GM21423 (cell line): Measurements from ENCODE around the gene SNRNP27.
"Not testable (repeated sequence)": the region's sequence is repeated elsewhere in the genome, so short reads cannot be mapped to it uniquely, and the experiment has no call there.

Source experiments
- ATAC-seq: cut with Tn5 transposase; IDR thresholded peaks from one replicate; pipeline ENCODE4 v1.9.1; 2021; ENCODE audit warnings: mild to moderate bottlenecking, moderate library complexity; ENCODE audit not compliant: unreplicated experiment

SNRNP27 gene, protein sequence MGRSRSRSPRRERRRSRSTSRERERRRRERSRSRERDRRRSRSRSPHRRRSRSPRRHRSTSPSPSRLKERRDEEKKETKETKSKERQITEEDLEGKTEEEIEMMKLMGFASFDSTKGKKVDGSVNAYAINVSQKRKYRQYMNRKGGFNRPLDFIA

DNA sequence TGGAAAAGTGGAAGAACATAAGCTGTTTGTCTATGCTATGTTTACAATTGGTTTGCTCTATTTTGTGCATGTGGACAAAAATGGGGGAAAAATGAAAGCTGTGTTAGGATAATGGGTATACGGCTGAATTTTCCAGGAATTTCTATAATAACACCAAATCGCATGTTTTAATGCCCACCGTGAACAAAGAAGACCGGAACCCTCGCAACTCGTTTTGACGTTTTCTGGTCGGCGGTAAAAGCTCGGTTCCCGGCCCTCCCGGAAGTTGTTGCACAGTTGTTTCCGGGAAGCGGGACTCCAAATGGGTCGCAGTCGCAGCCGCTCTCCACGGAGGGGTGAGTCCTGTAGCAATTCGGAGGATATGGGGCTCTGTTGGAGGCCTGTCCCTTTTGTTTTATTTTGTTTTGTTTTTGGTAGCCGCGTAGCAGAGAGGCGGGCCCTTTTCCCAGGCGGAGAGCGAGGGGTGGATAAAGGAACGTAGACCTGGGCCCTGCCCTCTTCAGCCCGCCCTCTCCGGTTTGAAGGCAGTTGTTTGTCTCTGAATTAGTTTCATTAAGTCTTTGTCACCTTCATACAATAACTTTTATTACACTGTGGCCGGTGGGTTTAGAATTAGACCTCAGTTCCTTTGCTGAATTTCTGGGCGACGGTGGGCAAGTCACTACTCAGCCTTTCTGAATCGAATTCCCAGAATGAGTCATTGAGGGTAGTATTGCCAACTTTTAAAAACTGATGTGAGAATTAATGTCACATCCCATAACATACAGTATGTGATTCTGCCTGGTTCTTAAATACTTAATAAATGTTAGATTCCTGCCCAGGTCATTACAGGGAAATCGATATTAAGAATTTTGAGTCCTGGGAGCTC lies at the start of gene SNRNP27:
Gene SNRNP27, plus strand, starts transcription at position 273 of the 868 bp plus-strand sequence. Its CDS starts 29 bp downstream, at position 302.
- peak; percentile 82 for ATAC-seq

DNA sequence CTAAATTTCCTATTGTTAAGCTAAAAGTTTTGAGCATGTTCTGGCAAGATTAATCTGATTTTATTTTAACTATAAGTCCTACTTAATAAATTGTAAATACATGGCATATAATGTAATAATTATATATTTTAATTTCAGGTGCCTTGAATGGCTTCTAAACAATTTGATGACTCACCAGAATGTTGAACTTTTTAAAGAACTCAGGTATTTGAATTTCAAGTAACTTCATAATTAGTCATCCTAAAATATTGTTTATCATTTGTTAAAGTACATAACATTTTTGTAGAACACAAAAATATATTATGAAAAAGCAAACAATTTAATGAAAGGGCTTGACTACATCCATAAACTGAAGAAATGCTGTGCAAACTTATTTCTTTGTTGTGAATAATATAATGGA lies 49.8 kb upstream of the SNRNP27 start:
- no peak for ATAC-seq

DNA sequence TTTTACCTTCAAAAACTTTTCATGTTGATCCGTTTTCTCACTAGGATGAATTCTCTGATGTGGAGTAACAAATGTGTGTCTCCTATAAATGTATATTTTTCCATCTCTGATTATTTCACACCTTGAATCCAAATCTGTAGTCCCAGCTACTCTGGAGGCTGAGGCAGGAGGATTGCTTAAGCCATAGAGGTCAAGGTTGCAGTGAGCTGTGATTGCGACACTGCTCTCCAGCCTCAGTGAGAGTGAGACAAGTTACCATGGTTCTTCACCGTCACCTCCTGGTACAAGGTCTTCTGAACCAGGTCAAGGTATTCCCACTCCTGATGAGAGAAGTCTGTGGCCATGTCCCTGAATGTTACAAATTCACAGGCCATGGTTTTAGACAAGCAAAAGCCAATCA lies 49.2 kb upstream of the SNRNP27 start:
- ATAC-seq = no peak

DNA sequence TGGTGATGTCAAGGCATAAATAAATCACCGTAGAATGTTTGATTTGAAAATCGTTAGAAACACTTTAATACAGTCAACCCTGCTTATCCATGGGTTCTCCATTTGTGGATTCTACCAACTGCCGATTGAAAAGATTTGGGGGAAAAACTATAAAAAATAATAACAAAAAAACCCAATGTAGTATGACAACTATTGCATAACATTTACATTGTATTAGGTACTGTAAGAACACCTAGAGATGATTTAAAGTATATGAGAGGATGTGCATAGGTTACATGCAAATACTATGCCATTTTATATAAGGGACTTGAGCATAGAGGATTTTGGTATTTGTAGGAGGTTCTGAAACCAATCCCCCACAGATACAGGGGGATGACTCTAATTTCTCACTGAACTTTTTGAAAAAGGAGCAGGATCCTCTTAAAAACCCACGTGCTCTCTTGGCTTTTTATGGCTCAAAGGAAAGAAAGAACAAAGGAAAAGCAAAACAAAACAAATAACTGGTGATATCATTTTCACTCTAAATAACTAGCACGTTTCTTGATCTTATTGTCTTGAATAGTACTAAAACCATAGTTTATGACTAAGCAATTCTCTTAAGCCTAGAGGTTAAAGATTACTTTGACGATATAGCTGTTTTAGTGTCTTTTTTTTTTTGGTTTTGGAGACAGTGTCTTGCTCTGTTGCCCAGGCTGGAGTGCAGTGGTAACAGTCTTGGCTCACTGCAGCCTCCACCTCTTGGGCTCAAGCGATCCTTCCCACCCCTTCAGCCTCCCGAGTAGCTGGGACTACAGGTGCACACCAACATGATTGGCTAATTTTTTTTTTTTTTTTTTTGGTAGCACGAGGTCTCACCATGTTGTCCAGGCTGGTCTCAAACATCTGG lies 47.3 kb upstream of the SNRNP27 start:
- no peak for ATAC-seq

DNA sequence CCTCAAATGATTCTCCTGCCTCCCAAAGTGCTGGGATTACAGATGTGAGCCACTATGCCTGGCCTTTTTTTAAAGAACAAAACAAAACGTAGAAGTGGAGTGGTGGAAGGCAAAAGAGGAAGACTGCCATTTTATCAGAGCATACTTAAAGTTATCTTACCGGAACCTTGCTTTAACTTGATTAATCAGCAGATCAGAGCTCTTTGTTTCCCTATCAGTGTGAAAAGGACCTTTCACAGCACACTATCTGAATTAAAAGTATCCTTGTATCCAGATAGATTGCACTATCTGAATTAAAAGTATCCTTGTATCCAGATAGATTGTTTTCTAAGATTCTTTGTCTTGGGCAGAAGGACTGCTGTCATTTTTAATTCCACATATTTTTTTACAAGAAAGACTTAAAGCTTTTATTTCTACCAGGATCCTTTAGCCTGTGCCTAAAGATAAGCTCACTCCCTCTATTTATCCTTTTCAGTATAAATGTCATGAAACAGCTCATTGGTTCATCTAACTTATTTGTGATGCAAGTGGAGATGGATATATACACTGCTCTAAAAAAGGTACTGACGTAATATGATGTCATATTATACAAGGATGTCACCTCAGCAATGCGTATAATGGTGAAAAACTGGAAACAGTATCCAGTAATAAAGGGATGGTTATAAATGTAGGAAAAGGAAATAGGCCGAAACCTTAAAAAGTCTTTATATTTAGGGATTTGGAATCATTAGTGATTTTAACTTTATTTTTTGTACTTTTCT lies 46.5 kb upstream of the SNRNP27 start:
- no peak for ATAC-seq

DNA sequence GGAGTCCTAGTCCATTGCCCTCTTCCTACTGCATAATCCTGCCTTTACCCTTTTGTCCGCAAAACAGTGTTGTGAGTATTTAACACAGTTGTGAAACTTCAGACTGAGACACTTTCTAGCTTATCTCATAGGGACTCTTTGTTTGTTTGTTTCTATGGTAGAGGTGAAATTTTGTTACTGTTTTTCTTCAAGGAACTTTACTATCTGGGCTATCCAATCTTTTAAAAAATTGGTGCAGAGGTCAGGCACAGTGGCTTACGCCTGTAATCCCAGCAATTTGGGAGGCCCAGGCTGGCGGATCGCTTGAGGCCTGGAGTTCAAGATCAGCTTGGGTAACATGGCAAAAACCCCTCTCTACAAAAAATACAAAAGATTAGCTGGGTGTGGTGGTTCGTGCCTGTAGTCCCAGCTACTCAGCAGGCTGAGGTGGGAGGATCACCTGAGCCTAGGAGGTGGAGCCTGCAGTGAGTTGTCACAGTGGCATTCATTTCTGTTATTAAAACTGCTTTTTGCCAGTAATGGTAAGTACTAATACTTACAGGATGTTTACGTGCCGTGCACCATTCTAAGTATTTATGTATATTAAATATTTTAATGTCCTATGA lies 45.5 kb upstream of the SNRNP27 start:
- no peak for ATAC-seq

DNA sequence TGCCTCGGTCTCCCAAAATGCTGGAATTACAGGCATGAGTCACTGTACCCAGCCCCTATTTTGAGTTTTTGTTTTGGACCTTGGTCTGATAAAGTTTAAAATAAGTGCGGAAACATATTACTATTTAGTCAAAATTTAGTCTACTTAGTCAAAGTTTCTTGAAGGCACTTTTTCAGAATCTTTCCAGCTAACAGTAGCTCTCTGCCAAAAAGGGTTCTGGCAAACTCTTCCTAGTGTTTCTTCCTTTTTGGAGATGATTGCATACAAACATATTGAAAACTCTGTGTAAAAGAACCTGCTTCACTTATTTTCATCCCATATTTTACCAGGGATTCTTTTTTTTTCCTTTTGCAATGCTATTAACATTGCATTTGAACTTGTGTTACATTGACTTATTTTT lies 35.5 kb upstream of the SNRNP27 start:
- no peak for ATAC-seq

DNA sequence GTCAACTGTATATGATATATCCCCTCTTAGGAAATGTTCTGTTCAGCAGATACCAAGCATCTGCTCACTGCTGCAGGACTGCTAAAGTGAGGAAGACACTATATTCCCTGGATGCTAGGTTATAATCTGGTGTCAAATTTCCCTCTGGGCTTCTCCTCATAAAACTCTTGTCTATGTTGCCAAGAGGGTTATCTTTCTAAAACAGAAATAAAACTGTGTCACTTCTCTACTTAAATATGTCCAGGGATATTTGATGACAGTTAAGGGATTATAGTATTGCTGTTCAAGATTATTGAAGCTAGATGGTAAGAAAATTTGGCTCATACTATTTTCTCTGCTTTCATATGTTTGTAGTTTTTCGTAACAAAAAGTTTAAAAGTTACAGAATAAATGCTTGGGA lies 30.5 kb upstream of the SNRNP27 start:
- no peak for ATAC-seq

DNA sequence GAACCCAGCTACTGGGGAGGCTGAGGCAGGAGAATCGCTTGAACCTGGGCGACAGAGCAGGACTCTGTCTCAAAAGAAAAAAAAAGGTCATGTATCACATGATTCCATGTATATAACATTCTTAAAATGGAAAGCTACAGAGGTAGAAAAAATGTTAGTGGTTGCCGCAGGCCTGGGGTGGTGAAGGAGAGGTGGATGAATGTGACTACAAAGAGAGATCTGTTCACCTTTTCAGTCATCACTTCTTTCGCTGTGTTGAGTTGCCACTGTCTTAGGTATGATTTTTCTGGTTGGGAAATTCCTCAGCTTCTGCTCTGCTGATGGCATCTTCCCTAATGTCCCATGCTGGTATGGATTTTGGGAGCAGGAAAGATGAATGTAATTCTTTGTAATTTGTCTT lies 5.3 kb upstream of the SNRNP27 start:
- no peak for ATAC-seq

DNA sequence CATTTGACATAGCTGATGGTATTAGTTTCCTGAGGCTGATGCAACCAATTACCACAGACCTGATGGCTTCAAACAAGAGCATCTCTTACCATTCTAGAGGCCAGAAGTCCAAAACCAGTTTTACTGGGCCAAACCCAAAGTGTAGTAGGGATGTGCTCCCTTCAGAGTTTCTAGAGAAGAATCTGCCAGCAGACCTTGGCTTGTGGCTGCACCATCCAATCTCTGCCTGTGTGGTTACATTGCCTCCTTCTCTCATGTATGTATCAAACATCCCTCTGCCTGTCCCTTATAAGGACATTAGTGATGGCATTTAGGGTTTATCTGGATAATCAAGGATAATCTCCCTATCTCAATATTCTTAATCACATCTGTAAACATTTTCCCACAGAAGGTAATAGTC lies 4.5 kb upstream of the SNRNP27 start:
- ATAC-seq = no peak

DNA sequence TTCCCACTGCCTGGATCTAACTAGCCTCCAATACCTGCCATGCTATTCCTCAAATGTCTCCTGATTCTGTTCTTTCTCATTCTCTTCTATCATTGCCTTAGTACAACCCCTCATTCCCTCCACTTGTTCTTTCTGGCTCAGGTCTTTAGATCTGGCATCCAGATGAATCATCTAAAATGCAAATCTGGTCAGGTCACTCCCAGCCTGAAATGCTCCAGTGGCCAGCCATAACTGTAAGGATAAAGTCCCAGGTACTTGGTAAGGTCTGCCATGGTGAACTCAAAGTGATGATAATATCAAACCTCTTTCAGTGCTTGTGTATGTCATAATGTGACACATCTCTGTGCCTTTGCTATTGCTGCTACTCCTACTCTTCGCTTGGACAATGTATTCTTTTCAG lies 2.9 kb upstream of the SNRNP27 start:
- no peak for ATAC-seq

DNA sequence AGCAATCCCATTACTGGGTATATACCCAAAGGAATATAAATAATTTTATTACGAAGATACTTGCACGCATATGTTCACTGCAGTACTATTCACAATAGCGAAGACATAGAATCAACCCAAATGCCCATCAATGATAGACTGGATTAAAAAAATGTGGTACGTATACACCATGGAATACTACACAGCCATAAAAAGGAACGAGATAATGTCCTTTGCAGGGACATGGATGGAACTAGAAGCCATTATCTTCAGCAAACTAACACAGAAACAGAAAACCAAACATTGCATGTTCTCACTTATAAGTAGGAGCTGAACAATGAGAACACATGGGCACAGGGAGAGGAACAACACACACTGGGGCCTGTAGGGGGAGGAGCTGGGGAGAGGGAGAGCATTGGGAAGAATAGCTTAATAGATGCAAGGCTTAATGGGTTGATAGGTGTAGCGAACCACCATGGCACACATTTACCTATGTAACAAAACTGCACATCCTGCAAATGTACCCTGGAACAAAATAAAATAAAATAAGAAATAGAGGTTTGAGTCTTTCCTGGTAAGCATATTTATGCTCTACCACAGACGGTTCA lies 825 bp upstream of the SNRNP27 start:
- not testable (repeated sequence) for ATAC-seq

DNA sequence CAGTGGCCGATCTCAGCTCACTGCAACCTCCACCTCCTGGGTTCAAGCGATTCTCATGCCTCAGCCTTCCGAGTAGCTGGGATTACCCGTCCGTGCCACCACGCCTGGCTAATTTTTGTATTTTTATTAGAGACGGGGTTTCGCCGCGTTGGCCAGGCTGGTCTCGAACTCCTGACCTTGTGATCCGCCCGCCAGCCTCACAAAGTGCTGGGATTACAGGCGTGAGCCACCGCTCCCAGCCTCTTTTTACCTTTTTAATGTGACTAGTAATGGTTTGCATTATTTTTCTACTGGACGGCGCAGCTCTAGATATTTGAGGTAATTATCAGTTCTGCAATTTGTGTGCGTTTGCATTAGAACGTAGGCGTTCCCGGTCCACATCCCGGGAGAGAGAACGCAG lies 981 bp downstream of the SNRNP27 start:
- ATAC-seq = not testable (repeated sequence)

DNA sequence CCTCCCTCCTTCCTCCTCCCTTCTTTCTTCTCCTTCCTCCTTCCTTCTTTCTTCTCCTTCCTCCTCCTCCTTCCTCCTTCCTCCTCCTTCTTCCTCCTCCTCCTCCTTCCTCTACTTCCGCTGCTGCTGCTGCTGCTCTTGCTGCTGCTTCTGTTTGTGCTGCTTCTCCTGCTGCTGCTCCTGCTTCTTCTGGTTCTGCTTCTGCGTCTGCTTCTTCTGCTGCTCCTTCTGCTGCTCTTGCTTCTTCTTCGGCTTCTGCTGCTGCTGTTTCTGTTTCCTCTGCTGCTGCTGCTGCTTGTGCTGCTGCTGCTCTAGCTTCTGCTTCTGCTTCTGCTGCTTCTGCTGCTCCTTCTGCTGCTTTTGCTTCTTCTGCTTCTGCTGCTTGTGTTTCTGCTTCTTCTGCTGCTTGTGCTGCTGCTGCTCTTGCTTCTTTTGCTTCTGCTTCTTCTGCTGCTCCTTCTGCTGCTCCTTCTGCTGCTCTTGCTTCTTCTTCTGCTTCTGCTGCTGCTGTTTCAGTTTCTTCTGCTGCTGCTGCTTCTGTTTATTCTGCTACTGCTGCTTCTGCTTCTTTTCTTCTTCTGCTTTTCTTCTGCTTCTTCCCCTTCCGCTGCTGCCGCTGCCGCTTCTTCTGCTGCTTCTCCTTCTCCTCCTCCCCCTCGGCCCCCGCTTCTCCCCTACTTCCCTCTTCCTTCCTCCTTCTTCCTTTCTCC lies 8.6 kb downstream of the SNRNP27 start:
- ATAC-seq = no peak

DNA sequence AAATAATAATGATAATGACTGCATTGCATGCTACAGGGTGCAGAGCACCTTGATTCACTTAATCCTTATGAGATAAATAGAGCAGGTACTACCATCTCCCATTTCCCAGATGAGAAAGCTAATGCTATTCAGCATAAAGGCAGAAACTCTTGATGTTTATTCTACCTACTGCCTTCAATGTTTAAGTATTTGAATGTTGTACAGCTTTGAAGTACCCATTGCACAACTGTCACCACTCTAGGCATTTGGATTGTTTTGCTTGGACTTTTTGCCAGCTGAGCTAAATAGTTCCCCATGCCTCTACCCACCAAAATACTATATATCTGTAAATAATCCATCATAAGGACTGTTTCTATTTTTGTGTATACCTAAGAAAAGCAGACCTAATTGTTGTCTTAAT lies 13.5 kb downstream of the SNRNP27 start:
- ATAC-seq = no peak

DNA sequence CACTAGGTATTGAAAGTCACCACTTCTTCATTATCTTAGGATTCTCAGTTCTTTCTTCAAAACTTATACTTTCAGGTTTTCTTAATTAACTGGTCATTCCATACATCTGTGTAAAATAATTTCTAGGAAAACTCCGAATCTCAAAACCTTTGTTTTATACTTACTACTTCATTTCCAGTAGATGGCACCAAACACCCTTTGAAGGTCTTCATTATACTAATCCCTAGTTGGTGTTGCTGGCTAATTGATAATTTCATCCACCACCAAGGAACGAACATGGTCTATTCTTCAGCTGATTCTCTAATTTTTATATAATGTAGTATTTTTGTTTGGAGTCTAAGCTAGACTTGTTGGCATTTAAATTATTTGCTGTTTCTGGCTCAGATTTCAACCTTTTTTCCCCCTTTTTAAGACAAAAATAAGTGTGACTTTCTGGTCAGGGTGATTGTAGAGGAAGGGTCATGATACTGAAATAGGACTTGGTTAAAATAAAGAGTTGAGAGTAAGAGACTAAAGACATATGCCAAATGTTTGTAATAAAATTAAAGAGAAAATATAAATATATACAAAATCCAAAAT lies 18.3 kb downstream of the SNRNP27 start:
- no peak for ATAC-seq

DNA sequence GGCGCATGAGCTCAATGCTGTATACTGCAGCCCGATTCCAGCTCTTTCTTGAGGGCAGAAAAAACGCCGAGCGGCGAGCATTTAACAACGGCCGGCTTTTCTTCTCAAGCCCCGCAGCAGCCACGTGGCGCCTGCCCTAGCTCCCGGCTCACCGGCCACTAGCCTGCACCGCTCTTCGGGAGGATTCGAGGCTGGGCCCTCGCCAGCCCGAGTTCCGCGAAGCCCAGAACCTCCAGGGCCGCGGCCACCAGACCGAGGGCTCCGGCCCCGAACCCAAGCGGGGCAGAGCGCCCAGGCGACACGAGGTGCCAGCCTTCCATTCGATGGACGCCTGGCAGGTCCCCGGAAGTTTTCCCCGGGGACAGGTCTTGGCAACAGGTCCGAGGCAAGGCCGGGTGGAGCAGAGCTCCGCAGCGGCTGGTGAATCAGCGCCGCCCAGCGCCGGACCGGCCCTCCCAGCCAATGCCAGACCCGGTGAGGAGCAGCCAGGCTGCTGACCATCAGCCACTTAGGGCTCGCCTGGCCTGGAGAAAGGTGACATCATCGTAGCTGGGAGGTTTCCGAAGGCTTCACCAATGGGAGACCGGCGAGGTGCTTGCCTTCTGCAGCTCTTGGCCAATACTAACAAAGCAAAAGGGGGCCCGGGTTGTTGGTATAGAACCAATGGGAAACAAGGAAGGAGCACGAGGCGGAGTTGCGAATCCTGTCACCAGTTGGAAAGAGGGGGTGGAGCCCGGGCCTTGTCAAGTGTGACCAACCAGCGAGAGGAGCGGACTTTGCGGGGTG lies 20.6 kb downstream of the SNRNP27 start:
- peak; percentile 87 for ATAC-seq
